Measurements from ENCODE around the gene MSANTD1. TPM values are rescaled to one million over a fixed set of nuclear protein-coding genes. Genes with fewer than 3 reads are reported as not detected.

Gene MSANTD1
- total RNA-seq, 1 experiment from 2014 or later: 0.95 TPM

DNA sequence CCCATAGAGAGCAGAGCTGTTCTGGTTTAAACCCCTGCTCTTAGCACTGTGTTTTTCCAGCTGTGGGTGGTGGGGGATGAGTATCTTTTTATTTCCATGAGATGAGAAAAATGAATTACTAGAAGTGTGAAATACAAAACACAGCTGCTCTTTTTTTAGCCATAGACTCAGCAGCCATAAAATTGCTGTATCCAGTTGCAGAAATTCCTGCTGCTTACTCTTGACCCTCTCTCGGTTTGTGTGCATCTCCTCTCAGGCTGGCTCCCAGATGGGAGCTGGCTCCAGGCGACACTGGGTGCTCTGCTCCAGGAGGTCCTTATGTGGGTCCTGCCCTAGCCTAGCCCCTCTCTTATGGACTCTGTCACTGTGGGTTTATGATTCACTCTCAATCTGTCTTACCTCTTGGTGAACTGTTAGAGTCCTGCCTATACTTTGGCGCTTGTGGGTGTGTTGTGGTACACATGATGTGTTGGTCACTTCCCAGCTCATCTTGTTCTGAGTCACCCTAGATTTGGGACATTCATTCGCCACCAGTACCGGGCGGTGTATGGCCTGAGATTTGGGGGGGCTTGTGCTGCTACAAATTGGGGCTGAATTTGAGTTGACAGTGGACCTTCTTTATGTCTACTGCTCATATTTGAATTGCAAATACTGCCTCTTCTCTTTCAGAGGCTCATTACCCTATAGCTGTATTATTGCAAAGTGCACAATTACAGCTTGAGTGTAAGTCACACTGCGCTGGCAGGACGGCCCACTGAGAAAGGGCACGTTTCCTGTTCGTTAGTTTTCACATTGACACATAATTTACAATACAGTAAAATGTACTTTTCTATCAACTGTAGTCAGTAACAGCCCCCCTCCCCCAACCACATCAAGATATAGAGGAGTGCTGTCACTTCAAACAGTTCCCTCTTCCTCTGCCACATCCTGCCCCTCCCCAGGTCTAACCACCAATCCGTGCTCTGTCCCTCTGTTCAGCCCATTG lies 46.9 kb upstream of the MSANTD1 start:
- no peaks in the 10 kb centered on the region for H3K4me1 ChIP-seq
- intact Hi-C loops (cut with micrococcal nuclease; ENCODE audit: unreplicated experiment): no loop called here
- H3K9me3 ChIP-seq: no peaks in the 10 kb centered on the region
- TF ChIP-seq, protein P1, sequence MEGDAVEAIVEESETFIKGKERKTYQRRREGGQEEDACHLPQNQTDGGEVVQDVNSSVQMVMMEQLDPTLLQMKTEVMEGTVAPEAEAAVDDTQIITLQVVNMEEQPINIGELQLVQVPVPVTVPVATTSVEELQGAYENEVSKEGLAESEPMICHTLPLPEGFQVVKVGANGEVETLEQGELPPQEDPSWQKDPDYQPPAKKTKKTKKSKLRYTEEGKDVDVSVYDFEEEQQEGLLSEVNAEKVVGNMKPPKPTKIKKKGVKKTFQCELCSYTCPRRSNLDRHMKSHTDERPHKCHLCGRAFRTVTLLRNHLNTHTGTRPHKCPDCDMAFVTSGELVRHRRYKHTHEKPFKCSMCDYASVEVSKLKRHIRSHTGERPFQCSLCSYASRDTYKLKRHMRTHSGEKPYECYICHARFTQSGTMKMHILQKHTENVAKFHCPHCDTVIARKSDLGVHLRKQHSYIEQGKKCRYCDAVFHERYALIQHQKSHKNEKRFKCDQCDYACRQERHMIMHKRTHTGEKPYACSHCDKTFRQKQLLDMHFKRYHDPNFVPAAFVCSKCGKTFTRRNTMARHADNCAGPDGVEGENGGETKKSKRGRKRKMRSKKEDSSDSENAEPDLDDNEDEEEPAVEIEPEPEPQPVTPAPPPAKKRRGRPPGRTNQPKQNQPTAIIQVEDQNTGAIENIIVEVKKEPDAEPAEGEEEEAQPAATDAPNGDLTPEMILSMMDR (IDR thresholded peaks at IDR 0.05; ENCODE audit: insufficient read depth in 1 of 2, low read depth in 1 of 2, low read length in 1 of 2, severe bottlenecking in 1 of 2, unreplicated experiment in 1 of 2): no peak
- H3K27me3 ChIP-seq (replicated peaks; ENCODE audit: control insufficient read depth, insufficient read depth, low read length): no peaks in the 10 kb centered on the region
- POLR2A ChIA-PET: no interaction called here
- Mint-ChIP-seq H3K36me3 (ENCODE audit: insufficient read depth, unreplicated experiment) (peaks cover 21% of the 10 kb centered on the region), H3K27me3 (ENCODE audit: insufficient read depth, unreplicated experiment) (no peaks in the 10 kb centered on the region), H3K4me3 (ENCODE audit: unreplicated experiment) (no peak overlapping the region), H3K27ac (ENCODE audit: unreplicated experiment) (no peak overlapping the region), H3K9me3 (ENCODE audit: unreplicated experiment) (no peaks in the 10 kb centered on the region), H3K4me1 (ENCODE audit: low read depth, unreplicated experiment) (peaks cover 8% of the 10 kb centered on the region)
- CTCF ChIA-PET: no interaction called here
- BruUV-seq (replicated peaks): no TSS peak
- no peak overlapping the region for H3K4me3 ChIP-seq (ENCODE audit: low read depth, low read length)
- DNase-seq: no peak
- no peaks in the 10 kb centered on the region; the same call in none of the 2 replicates for H3K36me3 ChIP-seq (ENCODE audit: control insufficient read depth, insufficient read depth, low read length)

DNA sequence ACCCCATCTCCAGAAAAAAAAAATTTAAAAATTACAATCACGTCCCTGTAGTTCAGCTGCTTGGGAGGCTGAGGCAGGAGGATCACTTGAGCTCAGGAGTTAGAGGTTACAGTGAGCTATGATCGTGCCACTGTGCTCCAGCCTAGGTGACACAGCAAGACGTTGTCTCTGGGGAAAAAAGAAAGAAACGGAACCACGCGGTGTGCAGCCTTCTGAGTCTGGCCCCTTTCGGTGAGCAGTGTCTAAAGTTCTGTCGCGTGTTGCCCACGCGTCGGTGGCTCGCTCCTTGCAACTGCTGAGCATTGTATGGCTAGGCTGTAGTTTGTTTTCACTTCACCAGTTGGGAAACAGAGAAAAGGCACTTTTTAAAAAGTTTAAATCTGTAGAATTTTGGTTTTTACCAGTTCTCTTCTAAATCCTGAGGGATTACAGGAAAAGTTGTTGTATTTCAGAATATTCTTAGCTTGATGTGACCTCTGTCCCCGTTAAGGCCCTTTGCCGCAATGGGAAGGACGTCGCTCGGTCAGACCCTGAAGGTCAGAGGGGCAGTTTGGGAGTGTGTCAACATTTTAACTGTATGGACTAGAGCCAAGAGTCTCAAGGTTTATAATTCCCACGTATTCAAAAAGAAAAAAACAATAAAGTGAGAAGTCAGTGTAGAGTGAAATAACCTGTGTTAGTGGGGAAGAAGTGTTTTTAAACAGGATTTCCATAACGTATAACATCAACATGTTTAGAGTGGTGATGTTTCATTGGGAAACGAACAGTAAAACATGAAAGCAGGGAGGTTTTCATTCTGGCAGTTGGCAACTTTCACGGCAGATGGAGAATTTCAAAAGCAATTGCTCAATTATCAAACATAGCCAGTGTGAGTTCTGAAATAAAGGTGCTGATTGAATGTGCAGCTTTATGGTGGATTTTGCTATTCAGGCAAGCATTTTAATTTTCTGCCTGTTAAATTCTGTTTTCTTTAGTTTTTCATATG lies 45.8 kb upstream of the MSANTD1 start:
- Histone ChIP-seq H3K36me3 (ENCODE audit: control insufficient read depth, insufficient read depth, low read length) (no peaks in the 10 kb centered on the region; the same call in none of the 2 replicates), H3K4me1 (no peaks in the 10 kb centered on the region), H3K4me3 (ENCODE audit: low read depth, low read length) (no peak overlapping the region), H3K27me3 (replicated peaks; ENCODE audit: control insufficient read depth, insufficient read depth, low read length) (no peaks in the 10 kb centered on the region), H3K9me3 (no peaks in the 10 kb centered on the region)
- no TSS peak for BruUV-seq (replicated peaks)
- H3K4me1 Mint-ChIP-seq (ENCODE audit: low read depth, unreplicated experiment): peaks cover 13% of the 10 kb centered on the region
- no peaks in the 10 kb centered on the region for H3K27me3 Mint-ChIP-seq (ENCODE audit: insufficient read depth, unreplicated experiment)
- no peak for DNase-seq
- H3K27ac Mint-ChIP-seq (ENCODE audit: unreplicated experiment): no peak overlapping the region
- H3K4me3 Mint-ChIP-seq (ENCODE audit: unreplicated experiment): no peak overlapping the region
- H3K9me3 Mint-ChIP-seq (ENCODE audit: unreplicated experiment): no peaks in the 10 kb centered on the region
- ChIA-PET CTCF (no interaction called here), POLR2A (interaction anchor here (0.5 kb wide), 1 partner anchor 58 kb away, joined by 3 read pairs; no protein-coding TSS in a partner anchor)
- intact Hi-C loops (cut with micrococcal nuclease; ENCODE audit: unreplicated experiment): no loop called here
- H3K36me3 Mint-ChIP-seq (ENCODE audit: insufficient read depth, unreplicated experiment): peaks cover 27% of the 10 kb centered on the region
- TF ChIP-seq, protein P1 (IDR thresholded peaks at IDR 0.05; ENCODE audit: insufficient read depth in 1 of 2, low read depth in 1 of 2, low read length in 1 of 2, severe bottlenecking in 1 of 2, unreplicated experiment in 1 of 2): no peak

DNA sequence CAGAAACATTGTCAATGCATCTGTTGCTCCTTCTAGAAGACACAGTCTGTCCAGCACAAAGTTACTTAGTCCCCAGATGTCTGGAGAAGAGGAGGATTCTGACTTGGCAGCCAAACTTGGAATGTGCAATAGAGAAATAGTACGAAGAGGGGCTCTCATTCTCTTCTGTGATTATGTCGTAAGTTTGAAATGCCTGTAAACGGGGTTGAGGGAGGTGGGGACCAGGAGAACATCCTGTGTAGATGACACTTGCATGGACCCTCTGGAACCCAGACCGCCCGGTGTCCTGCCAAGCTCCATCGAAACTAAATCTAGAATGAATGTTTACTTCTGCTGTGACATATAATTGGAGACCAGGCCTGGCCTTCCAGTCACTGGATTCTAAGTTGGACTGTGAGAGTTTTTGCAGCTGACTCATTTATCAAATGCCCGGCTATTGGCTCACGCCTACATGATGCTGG lies 45.0 kb upstream of the MSANTD1 start:
- intact Hi-C loops (cut with micrococcal nuclease; ENCODE audit: unreplicated experiment): no loop called here
- ChIA-PET CTCF (no interaction called here), POLR2A (no interaction called here)
- no peak for DNase-seq
- H3K4me3 Mint-ChIP-seq (ENCODE audit: unreplicated experiment): no peak overlapping the region
- H3K27me3 Mint-ChIP-seq (ENCODE audit: insufficient read depth, unreplicated experiment): no peaks in the 10 kb centered on the region
- peaks cover 36% of the 10 kb centered on the region for H3K36me3 Mint-ChIP-seq (ENCODE audit: insufficient read depth, unreplicated experiment)
- H3K9me3 Mint-ChIP-seq (ENCODE audit: unreplicated experiment): no peaks in the 10 kb centered on the region
- H3K4me3 ChIP-seq (ENCODE audit: low read depth, low read length): no peak overlapping the region
- H3K4me1 Mint-ChIP-seq (ENCODE audit: low read depth, unreplicated experiment): peaks cover 13% of the 10 kb centered on the region
- no peak overlapping the region for H3K27ac Mint-ChIP-seq (ENCODE audit: unreplicated experiment)
- no peaks in the 10 kb centered on the region; the same call in 1 of the 2 replicates for H3K36me3 ChIP-seq (ENCODE audit: control insufficient read depth, insufficient read depth, low read length)
- no peaks in the 10 kb centered on the region for H3K4me1 ChIP-seq
- TF ChIP-seq, protein P1 (IDR thresholded peaks at IDR 0.05; ENCODE audit: insufficient read depth in 1 of 2, low read depth in 1 of 2, low read length in 1 of 2, severe bottlenecking in 1 of 2, unreplicated experiment in 1 of 2): no peak
- BruUV-seq (replicated peaks): no TSS peak
- H3K9me3 ChIP-seq: no peaks in the 10 kb centered on the region
- no peaks in the 10 kb centered on the region for H3K27me3 ChIP-seq (replicated peaks; ENCODE audit: control insufficient read depth, insufficient read depth, low read length)

All from Caco-2 (cell line).